WERI-Rb-1 (cell line): ENCODE measurements around the gene ARNT2.

ENCODE experiments used
- DNase-seq: peaks from one replicate; pipeline ENCODE4 v3.0.0-alpha.2; 2020
- H3K27ac ChIP-seq: fragments of 250-450 bp; sonication (Bioruptor Pico); 2 replicates; pipeline ENCODE4 v1.5.1; 2020; ENCODE audit warnings: mild to moderate bottlenecking, moderate library complexity
- H3K27me3 ChIP-seq: fragments of 250-450 bp; sonication (Bioruptor Pico); 2 replicates; pipeline ENCODE4 v1.5.1; 2021; ENCODE audit warnings: mild to moderate bottlenecking, low read depth, moderate library complexity; ENCODE audit not compliant: insufficient read depth, severe bottlenecking
- H3K36me3 ChIP-seq: fragments of 250-450 bp; sonication (Bioruptor Pico); 2 replicates; pipeline ENCODE4 v1.5.1; 2020; ENCODE audit warnings: mild to moderate bottlenecking, moderate library complexity
- H3K4me3 ChIP-seq: 2 replicates; pipeline ENCODE4 v1.5.1; 2011; ENCODE audit warnings: low read depth, mild to moderate bottlenecking, control low read depth, low read length
- H3K9me3 ChIP-seq: fragments of 250-450 bp; sonication (Bioruptor Pico); 2 replicates; pipeline ENCODE4 v1.5.1; 2021; ENCODE audit warnings: mild to moderate bottlenecking, moderate library complexity; ENCODE audit not compliant: severe bottlenecking
- CTCF ChIP-seq: IDR thresholded peaks from 2 replicates; pipeline ENCODE4 v1.5.1; 2011; ENCODE audit warnings: low read depth, mild to moderate bottlenecking, control low read depth, inconsistent platforms, low read length

ARNT2 gene

GRCh38 chr15:80530737-80531365 lies 126.7 kb downstream of the ARNT2 start:
- no peaks in the 10 kb centered on the region for H3K27me3 ChIP-seq
- no peak overlapping the region for H3K27ac ChIP-seq
- peaks cover 4% of the 10 kb centered on the region for H3K9me3 ChIP-seq
- H3K4me3 ChIP-seq = no peak overlapping the region
- TF ChIP-seq CTCF = no peak
- DNase-seq = no peak
- no peaks in the 10 kb centered on the region; the same call in 1 of the 2 replicates for H3K36me3 ChIP-seq

GRCh38 chr15:80531388-80531787 lies 127.2 kb downstream of the ARNT2 start:
- Histone ChIP-seq H3K36me3 (no peaks in the 10 kb centered on the region; the same call in 1 of the 2 replicates), H3K9me3 (peaks cover 4% of the 10 kb centered on the region), H3K27me3 (no peaks in the 10 kb centered on the region), H3K27ac (no peak overlapping the region), H3K4me3 (no peak overlapping the region)
- TF ChIP-seq CTCF = no peak
- no peak for DNase-seq

- Histone ChIP-seq H3K27ac (no peak overlapping the region), H3K4me3 (no peak overlapping the region), H3K27me3 (no peaks in the 10 kb centered on the region), H3K9me3 (peaks cover 4% of the 10 kb centered on the region), H3K36me3 (no peaks in the 10 kb centered on the region; the same call in 1 of the 2 replicates)
- DNase-seq = no peak
- no peak for TF ChIP-seq CTCF
Observed at GRCh38 chr15:80531796-80532195, 127.6 kb downstream of the ARNT2 start.

- H3K27me3 ChIP-seq = no peaks in the 10 kb centered on the region
- DNase-seq = no peak
- TF ChIP-seq CTCF = no peak
- H3K27ac ChIP-seq = no peak overlapping the region
- peaks cover 4% of the 10 kb centered on the region for H3K9me3 ChIP-seq
- H3K36me3 ChIP-seq = no peaks in the 10 kb centered on the region
- H3K4me3 ChIP-seq = no peak overlapping the region
Observed at GRCh38 chr15:80533790-80534333, 129.7 kb downstream of the ARNT2 start.

GRCh38 chr15:80536231-80536630 lies 132.0 kb downstream of the ARNT2 start:
- no peak overlapping the region for H3K27ac ChIP-seq
- peaks cover 4% of the 10 kb centered on the region for H3K9me3 ChIP-seq
- no peak for TF ChIP-seq CTCF
- H3K36me3 ChIP-seq = no peaks in the 10 kb centered on the region
- H3K4me3 ChIP-seq = no peak overlapping the region
- no peaks in the 10 kb centered on the region for H3K27me3 ChIP-seq
- no peak for DNase-seq

GRCh38 chr15:80536716-80537115 lies 132.5 kb downstream of the ARNT2 start:
- no peak overlapping the region for H3K4me3 ChIP-seq
- H3K36me3 ChIP-seq = no peaks in the 10 kb centered on the region
- H3K9me3 ChIP-seq = peaks cover 4% of the 10 kb centered on the region
- H3K27me3 ChIP-seq = no peaks in the 10 kb centered on the region
- no peak for DNase-seq
- TF ChIP-seq CTCF = no peak
- H3K27ac ChIP-seq = no peak overlapping the region
